WTC11 (cell line): ENCODE measurements around the gene TLE4. TPM values are rescaled to one million over a fixed set of nuclear protein-coding genes. Genes with fewer than 3 reads are reported as not detected.

ENCODE experiments used
- ATAC-seq: fragments of 200-7000 bp; cut with Tn5 transposase; 2 replicates; pipeline ENCODE4 v1.10.0; 2021; ENCODE audit warnings: mild to moderate bottlenecking, moderate library complexity
- CTCF ChIA-PET: fragments of 300-600 bp; sonication (Branson Sonifier 250); formaldehyde crosslinking; loops from one replicate; lab custom pipeline; 2021; ENCODE audit warnings: antibody characterized with exemption; lab: Charles Lee
- POLR2A ChIA-PET: fragments of 350-600 bp; sonication (Branson Sonifier 250); formaldehyde crosslinking; loops from one replicate; lab custom pipeline; 2021; ENCODE audit warnings: antibody characterized with exemption; lab: Charles Lee
- DNase-seq: peaks from one replicate; pipeline ENCODE4 v3.0.0; 2021; ENCODE audit warnings: low spot score
- H3K27ac Mint-ChIP-seq: 2 replicates; pipeline ENCODE4 v1.8.0; 2021; ENCODE audit warnings: mixed read lengths
- H3K27me3 Mint-ChIP-seq: 2 replicates; pipeline ENCODE4 v1.8.0; 2021; ENCODE audit warnings: low read depth, mild to moderate bottlenecking, moderate library complexity, mixed read lengths
- H3K36me3 Mint-ChIP-seq: 2 replicates; pipeline ENCODE4 v1.8.0; 2021; ENCODE audit warnings: mixed read lengths
- H3K4me1 Mint-ChIP-seq: 2 replicates; pipeline ENCODE4 v1.8.0; 2022; ENCODE audit warnings: mixed read lengths
- H3K4me3 Mint-ChIP-seq: 2 replicates; pipeline ENCODE4 v1.8.0; 2021; ENCODE audit warnings: mild to moderate bottlenecking, moderate library complexity, mixed read lengths
- H3K9me3 Mint-ChIP-seq: 2 replicates; pipeline ENCODE4 v1.8.0; 2021; ENCODE audit warnings: mixed read lengths
- ATF3 ChIP-seq: sonication (generic); formaldehyde crosslinking; conservative IDR thresholded peaks from 2 replicates; pipeline ENCODE4 v1.8.1; 2022; ENCODE audit warnings: mild to moderate bottlenecking, missing genetic modification reagents
- ATF6 ChIP-seq: sonication (generic); formaldehyde crosslinking; IDR thresholded peaks from 2 replicates; pipeline ENCODE4 v1.8.1; 2023; ENCODE audit warnings: mild to moderate bottlenecking, missing genetic modification reagents
- CREB1 ChIP-seq: sonication (generic); formaldehyde crosslinking; IDR thresholded peaks from 2 replicates; pipeline ENCODE4 v1.8.0; 2023; ENCODE audit warnings: mild to moderate bottlenecking, missing genetic modification reagents
- CREM ChIP-seq: sonication (generic); formaldehyde crosslinking; IDR thresholded peaks from 2 replicates; pipeline ENCODE4 v1.8.1; 2022; ENCODE audit warnings: mild to moderate bottlenecking, missing genetic modification reagents, moderate library complexity
- EMX1 ChIP-seq: fragments of 250-450 bp; sonication (Bioruptor Pico); IDR thresholded peaks from 2 replicates; pipeline ENCODE4 v1.8.0; 2021; ENCODE audit warnings: mild to moderate bottlenecking
- ESRRA ChIP-seq: sonication (generic); formaldehyde crosslinking; IDR thresholded peaks from 2 replicates; pipeline ENCODE4 v1.8.1; 2022; ENCODE audit warnings: mild to moderate bottlenecking, missing genetic modification reagents, borderline replicate concordance
- FOXP1 ChIP-seq: sonication (generic); formaldehyde crosslinking; IDR thresholded peaks from 2 replicates; pipeline ENCODE4 v1.8.0; 2022; ENCODE audit warnings: missing genetic modification reagents, mild to moderate bottlenecking, moderate library complexity, borderline replicate concordance
- FOXP4 ChIP-seq: sonication (generic); formaldehyde crosslinking; IDR thresholded peaks from 2 replicates; pipeline ENCODE4 v1.8.0; 2022; ENCODE audit warnings: mild to moderate bottlenecking, missing genetic modification reagents
- GTF2I ChIP-seq: fragments of 250-450 bp; sonication (Bioruptor Pico); conservative IDR thresholded peaks from 2 replicates; pipeline ENCODE4 v1.4.0; 2021; ENCODE audit warnings: mild to moderate bottlenecking
- JAZF1 ChIP-seq: fragments of 250-450 bp; sonication (Bioruptor Pico); IDR thresholded peaks from 2 replicates; pipeline ENCODE4 v1.9.0; 2021; ENCODE audit warnings: moderate library complexity, mild to moderate bottlenecking, inconsistent platforms
- MYBL2 ChIP-seq: sonication (generic); formaldehyde crosslinking; IDR thresholded peaks from 2 replicates; pipeline ENCODE4 v1.8.1; 2023; ENCODE audit warnings: mild to moderate bottlenecking, moderate library complexity, missing genetic modification reagents
- NFATC4 ChIP-seq: fragments of 250-450 bp; sonication (Bioruptor Pico); IDR thresholded peaks from 2 replicates; pipeline ENCODE4 v1.9.0; 2021; ENCODE audit warnings: mild to moderate bottlenecking
- NR2C2 ChIP-seq: sonication (generic); formaldehyde crosslinking; IDR thresholded peaks from 2 replicates; pipeline ENCODE4 v1.8.0; 2022; ENCODE audit warnings: mild to moderate bottlenecking, missing genetic modification reagents
- PRDM15 ChIP-seq: sonication (generic); formaldehyde crosslinking; IDR thresholded peaks from 2 replicates; pipeline ENCODE4 v1.8.0; 2022; ENCODE audit warnings: missing genetic modification reagents
- PRRX2 ChIP-seq: fragments of 250-450 bp; sonication (Bioruptor Pico); IDR thresholded peaks from 2 replicates; pipeline ENCODE4 v1.8.0; 2021; ENCODE audit warnings: mild to moderate bottlenecking
- RELA ChIP-seq: sonication (generic); formaldehyde crosslinking; IDR thresholded peaks from 2 replicates; pipeline ENCODE4 v1.8.1; 2022; ENCODE audit warnings: missing genetic modification reagents, mild to moderate bottlenecking, borderline replicate concordance
- SMAD4 ChIP-seq: sonication (generic); formaldehyde crosslinking; IDR thresholded peaks from 2 replicates; pipeline ENCODE4 v1.8.0; 2022; ENCODE audit warnings: mild to moderate bottlenecking, missing genetic modification reagents
- total RNA-seq: library from RNA; stranded (reverse); gene quantifications from 3 replicates; pipeline ENCODE4 v1.2.3, GENCODE V29; 2021
- TF ChIP-seq, protein P1 (sequence below): sonication (generic); formaldehyde crosslinking; IDR thresholded peaks from 2 replicates; pipeline ENCODE4 v1.8.0; 2022; ENCODE audit warnings: mild to moderate bottlenecking, missing genetic modification reagents
- TF ChIP-seq, protein P2 (sequence below): sonication (generic); formaldehyde crosslinking; IDR thresholded peaks from 2 replicates; pipeline ENCODE4 v1.8.1; 2023; ENCODE audit warnings: mild to moderate bottlenecking, missing genetic modification reagents
- TF ChIP-seq, protein P3 (sequence below): sonication (generic); formaldehyde crosslinking; conservative IDR thresholded peaks from 2 replicates; pipeline ENCODE4 v1.8.1; 2023; ENCODE audit warnings: mild to moderate bottlenecking, low read depth, missing genetic modification reagents, moderate library complexity
- TF ChIP-seq, protein P4 (sequence below): fragments of 250-450 bp; sonication (Bioruptor Pico); conservative IDR thresholded peaks from 2 replicates; pipeline ENCODE4 v1.9.0; 2021; ENCODE audit warnings: mild to moderate bottlenecking

TLE4 gene
- total RNA-seq, 1 experiment from 2014 or later = 48.1 TPM

DNA sequence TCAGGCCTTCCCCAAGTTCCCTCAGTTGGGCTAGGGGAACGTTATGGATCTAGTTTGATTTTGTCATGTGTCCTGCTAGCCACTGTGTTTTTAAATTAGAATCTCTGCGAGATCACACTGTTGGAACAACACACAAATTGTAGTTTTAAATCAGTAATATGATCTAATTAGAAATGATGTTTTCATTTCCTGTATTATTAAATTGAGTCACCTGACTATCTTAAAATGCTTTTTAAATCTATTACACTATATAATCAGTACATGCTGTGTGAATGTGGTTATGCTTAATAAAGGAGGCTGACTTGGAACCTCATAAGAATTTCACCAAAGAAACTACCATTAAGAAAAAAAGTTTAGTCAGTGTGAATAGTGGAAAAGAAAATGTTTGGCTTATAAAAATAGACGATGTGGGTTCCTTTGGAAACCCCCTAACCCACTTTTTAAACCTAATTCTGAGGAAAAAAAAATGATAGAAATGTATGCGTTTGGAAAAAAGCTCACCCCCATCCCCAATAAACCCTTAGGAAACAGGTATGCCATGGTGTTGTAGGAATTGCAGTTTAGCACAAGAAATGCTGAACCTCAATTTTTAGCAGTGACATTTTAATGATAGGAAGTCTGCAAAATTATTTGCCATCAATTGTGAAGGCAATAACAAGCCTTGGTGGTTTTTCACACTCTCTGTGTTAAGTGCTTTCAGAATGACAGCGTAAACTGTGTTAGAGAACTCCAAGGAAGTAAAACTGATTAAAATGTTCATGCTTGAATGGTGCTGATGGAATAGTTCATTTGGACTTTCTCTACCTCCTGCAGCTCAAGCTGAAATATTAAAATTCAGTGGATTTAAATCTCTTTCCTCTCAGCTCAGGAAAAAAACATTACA lies 59.0 kb downstream of the TLE4 start (continued):
- TF ChIP-seq GTF2I (CRISPR knock-in tag) (no peak), FOXP1 (CRISPR knock-in tag) (no peak), CREB1 (CRISPR knock-in tag) (no peak), CREM (CRISPR knock-in tag) (no peak), PRRX2 (CRISPR knock-in tag) (no peak), ATF6 (CRISPR knock-in tag) (no peak), EMX1 (CRISPR knock-in tag) (no peak), ESRRA (CRISPR knock-in tag) (no peak)
- TF ChIP-seq, protein P1, sequence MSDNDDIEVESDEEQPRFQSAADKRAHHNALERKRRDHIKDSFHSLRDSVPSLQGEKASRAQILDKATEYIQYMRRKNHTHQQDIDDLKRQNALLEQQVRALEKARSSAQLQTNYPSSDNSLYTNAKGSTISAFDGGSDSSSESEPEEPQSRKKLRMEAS (CRISPR knock-in tag) = no peak
- TF ChIP-seq, protein P2, sequence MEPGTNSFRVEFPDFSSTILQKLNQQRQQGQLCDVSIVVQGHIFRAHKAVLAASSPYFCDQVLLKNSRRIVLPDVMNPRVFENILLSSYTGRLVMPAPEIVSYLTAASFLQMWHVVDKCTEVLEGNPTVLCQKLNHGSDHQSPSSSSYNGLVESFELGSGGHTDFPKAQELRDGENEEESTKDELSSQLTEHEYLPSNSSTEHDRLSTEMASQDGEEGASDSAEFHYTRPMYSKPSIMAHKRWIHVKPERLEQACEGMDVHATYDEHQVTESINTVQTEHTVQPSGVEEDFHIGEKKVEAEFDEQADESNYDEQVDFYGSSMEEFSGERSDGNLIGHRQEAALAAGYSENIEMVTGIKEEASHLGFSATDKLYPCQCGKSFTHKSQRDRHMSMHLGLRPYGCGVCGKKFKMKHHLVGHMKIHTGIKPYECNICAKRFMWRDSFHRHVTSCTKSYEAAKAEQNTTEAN (CRISPR knock-in tag) = no peak

- H3K27ac Mint-ChIP-seq = peak overlapping the region; percentile 23
- ChIA-PET CTCF (interaction anchor here (0.6 to 1.1 kb wide), 2 partner anchors 50 to 61 kb away, joined by 3 to 5 read pairs; no protein-coding TSS in a partner anchor), POLR2A (interaction anchor here (0.7 kb wide), 1 partner anchor 60 kb away, joined by 3 read pairs; the partner anchor contains the start of gene TLE4)
- TF ChIP-seq, protein P3, sequence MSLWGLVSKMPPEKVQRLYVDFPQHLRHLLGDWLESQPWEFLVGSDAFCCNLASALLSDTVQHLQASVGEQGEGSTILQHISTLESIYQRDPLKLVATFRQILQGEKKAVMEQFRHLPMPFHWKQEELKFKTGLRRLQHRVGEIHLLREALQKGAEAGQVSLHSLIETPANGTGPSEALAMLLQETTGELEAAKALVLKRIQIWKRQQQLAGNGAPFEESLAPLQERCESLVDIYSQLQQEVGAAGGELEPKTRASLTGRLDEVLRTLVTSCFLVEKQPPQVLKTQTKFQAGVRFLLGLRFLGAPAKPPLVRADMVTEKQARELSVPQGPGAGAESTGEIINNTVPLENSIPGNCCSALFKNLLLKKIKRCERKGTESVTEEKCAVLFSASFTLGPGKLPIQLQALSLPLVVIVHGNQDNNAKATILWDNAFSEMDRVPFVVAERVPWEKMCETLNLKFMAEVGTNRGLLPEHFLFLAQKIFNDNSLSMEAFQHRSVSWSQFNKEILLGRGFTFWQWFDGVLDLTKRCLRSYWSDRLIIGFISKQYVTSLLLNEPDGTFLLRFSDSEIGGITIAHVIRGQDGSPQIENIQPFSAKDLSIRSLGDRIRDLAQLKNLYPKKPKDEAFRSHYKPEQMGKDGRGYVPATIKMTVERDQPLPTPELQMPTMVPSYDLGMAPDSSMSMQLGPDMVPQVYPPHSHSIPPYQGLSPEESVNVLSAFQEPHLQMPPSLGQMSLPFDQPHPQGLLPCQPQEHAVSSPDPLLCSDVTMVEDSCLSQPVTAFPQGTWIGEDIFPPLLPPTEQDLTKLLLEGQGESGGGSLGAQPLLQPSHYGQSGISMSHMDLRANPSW (CRISPR knock-in tag) = no peak
- no peak for TF ChIP-seq PRDM15 (CRISPR knock-in tag)
- no peak for TF ChIP-seq NR2C2 (CRISPR knock-in tag)
- no peak for TF ChIP-seq SMAD4 (CRISPR knock-in tag)
- no peak for TF ChIP-seq JAZF1 (CRISPR knock-in tag)
- TF ChIP-seq, protein P4, sequence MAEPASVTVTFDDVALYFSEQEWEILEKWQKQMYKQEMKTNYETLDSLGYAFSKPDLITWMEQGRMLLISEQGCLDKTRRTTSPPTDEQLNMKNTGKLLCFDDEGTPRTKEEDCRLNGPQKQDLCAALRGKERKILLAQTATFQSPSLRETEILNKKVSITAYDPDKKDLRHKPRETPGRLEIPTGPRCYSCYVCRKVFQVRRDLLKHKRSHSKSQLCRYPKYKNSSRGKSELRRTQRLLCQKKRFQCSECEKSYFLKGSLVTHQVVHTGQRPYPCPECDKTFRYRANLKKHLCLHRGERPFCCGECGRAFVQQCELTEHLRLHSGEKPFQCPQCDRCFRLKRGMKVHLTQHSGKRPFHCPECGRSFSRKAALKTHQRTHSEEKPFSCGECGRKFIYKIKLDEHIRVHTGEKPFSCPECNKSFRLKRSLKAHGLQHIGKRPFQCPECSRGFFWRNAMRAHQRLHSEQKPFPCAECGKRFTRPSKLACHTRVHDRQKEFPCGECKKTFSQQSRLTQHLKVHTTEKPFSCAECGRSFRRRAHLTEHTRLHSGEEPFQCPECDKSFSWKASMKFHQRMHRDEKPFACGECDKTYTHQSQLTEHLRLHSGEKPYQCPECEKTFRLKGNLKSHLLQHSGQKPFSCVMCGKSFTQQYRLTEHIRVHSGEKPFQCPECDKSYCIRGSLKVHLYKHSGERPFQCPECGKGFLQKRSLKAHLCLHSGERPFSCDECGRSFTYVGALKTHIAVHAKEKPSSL (CRISPR knock-in tag) = no peak
- no peak for TF ChIP-seq FOXP4 (CRISPR knock-in tag)
- TF ChIP-seq RELA = no peak
- no peak for TF ChIP-seq NFATC4 (CRISPR knock-in tag)
- no peak for TF ChIP-seq MYBL2
- TF ChIP-seq ATF3 (CRISPR knock-in tag) = no peak
These were observed 60.3 kb downstream of the TLE4 start for GRCh38 chr9:79632060-79632459.

More at GRCh38 chr9:79632060-79632459, 60.3 kb downstream of the TLE4 start:
- DNase-seq (no peak), ATAC-seq (peak; percentile 32)
- Mint-ChIP-seq H3K4me3 (no peak overlapping the region), H3K27me3 (no peaks in the 10 kb centered on the region), H3K9me3 (no peaks in the 10 kb centered on the region), H3K4me1 (peaks cover 63% of the 10 kb centered on the region), H3K36me3 (no peaks in the 10 kb centered on the region)
